IPS DF 19.7 (cell line): ENCODE data around the gene MRPL47.
"Not testable (repeated sequence)": the region's sequence is repeated elsewhere in the genome, so short reads cannot be mapped to it uniquely, and the experiment has no call there.

ENCODE experiments used
- DNase-seq: peaks from one replicate; pipeline ENCODE4 v3.0.0-alpha.2; 2013; ENCODE audit warnings: low read depth, low spot score

The MRPL47 gene

DNA sequence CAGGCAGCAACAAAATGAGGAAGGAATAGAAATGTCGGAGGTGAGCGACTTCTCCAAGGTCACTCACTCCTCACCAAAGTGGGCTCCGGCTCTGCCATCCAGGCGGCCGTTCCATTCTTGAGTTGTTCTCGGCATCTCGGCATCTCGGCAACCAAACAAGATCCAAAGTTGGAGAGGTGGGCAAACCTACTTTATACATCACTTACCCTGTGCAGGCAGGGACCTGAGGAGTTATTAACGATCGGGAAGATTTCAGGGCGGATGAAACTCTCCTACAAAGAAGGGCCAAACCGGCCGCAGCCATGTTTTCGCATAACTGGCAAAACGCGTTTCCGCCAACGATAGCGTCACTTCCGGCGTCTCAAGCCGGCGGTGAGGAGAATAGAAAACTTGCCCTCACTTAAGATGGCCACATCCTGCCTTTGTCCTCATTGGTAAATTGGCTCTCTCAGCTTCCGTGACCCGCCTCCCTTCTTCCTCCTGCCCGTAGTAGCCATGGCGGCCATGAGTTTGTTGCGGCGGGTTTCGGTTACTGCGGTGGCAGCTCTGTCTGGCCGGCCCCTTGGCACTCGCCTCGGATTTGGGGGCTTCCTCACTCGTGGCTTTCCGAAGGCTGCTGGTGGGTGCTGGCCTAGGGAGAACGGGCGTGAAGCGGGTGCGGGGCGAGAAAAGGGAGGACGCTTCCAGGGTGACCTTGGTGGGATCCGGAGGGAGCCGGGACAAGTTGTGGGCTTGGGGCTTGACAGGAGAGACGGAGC, at the start of gene MRPL47, which contains the start of gene NDUFB5:
MRPL47 (minus strand) TSS at position 318 of the 758 bp plus-strand sequence; CDS start at position 304, 14 bp downstream.
NDUFB5 (plus strand) TSS at position 474 of the 758 bp plus-strand sequence; CDS start at position 496, 22 bp downstream.
- peak; percentile 92 for DNase-seq

DNA sequence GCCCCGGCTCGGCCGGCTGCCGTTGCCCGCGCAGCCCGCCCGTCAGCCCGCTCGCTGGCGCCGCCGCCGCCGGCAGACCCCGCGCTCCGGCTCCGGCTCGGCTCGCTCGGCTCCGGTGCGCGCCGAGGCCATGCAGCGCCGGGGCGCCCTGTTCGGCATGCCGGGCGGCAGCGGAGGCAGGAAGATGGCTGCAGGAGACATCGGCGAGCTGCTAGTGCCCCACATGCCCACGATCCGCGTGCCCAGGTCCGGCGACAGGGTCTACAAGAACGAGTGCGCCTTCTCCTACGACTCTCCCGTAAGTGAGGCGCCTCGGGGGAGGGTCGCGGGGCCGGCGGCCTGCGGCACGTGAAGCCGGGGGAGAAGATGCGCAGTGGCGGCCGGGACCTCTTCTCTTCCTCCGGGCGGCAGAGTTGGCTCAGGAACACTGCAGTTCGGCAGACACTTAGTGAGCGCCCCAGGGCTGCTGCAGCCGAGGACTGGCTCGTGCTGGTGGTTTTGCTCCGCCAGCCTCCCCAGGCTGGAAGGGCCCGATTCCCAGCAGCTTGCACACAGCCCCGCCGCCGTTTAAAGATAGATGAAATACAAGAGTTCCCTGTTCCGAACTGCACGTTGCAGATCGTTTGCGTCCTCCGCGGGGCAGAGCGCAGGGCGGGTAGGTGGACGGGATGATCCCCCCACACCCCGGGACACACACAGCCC, 48.8 kb upstream of the MRPL47 start:
- no peak for DNase-seq

GRCh38 chr3:179652447-179653095, 48.1 kb upstream of the MRPL47 start, which contains the start of gene USP13:
USP13 (plus strand) TSS chr3:179653040; CDS start chr3:179653226, 186 bp downstream.
- DNase-seq: no peak

DNA sequence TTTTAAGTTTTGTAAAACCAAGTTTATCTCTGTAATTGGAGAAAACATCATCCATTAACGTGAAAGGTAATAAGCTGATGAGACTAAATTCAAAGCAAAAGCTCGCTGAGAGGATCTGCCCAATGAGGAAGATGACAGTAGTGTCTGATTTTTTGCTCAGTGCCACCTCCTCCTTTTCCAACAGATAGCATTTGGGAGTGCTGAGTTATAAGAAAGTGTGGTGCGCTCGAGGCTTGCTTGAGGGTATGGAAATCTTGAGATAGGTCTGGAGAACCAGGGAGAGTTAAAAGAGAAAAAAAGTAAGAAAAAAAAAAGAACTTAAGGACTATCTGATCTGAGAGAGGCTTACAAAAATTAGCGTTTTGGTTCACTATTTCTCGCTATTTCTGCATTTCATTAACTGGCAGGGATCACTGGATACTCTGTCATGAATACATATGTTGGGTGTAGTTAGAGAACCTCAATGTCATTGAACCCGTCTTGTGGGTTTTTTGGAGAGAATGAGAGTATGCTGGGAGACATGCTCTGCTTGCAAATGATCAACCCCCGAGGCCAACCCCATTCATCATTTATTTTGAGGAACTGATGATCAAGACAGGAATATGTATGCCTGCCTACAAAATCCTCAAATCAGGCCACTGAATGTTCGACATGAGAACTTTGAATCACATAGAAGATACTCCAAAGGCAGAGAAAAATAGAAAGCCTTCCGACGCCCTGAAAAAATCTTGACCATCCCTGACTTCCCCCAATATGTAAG, 47.4 kb upstream of the MRPL47 start:
- DNase-seq: no peak

DNA sequence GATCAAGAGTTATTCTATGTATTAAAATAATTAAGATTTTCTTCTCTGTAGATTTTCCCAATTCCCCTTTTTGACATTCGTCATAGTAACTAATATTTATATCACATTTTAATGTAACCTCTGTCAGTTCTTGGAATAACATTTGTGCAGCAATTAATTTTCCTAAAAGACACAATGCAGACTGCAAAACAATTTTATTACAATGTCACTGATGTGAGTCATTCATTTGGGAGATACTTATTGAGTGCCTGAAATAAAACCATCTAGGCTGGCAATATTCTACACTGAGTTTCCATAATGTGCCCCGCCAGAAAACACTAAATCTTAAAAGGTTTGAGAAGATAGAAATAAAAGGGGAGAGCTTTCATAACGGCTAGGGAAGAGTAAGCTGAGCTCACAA, 41.7 kb upstream of the MRPL47 start:
- no peak for DNase-seq

- not testable (repeated sequence) for DNase-seq
Measured at GRCh38 chr3:179643837-179644236, 39.4 kb upstream of the MRPL47 start.

- no peak for DNase-seq
Measured at GRCh38 chr3:179642871-179643270, 38.4 kb upstream of the MRPL47 start.

DNA sequence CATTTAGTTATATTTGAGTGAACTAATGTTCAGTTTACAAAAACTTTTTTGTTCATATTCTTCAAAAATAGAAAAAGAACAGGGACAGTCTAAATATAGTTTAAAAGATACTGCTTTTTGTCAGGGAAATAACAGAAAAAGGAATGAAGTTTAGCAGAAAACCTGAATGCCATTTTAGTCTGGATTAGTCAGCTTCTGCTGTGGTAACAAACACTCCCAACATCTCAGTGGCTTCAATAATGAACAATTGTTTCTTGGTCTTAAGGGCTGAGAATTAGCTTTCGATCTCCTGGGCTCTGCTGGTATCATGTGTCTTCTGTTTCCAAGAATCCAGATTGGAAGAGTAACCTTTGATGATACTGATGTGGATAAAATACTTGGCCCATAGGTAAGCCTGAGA, 36.0 kb upstream of the MRPL47 start:
- DNase-seq: no peak

GRCh38 chr3:179630753-179631451, 26.5 kb upstream of the MRPL47 start:
- no peak for DNase-seq

GRCh38 chr3:179624451-179624850, 20.0 kb upstream of the MRPL47 start:
- DNase-seq: no peak

- no peak for DNase-seq
Measured at GRCh38 chr3:179622023-179622422, 17.6 kb upstream of the MRPL47 start.

DNA sequence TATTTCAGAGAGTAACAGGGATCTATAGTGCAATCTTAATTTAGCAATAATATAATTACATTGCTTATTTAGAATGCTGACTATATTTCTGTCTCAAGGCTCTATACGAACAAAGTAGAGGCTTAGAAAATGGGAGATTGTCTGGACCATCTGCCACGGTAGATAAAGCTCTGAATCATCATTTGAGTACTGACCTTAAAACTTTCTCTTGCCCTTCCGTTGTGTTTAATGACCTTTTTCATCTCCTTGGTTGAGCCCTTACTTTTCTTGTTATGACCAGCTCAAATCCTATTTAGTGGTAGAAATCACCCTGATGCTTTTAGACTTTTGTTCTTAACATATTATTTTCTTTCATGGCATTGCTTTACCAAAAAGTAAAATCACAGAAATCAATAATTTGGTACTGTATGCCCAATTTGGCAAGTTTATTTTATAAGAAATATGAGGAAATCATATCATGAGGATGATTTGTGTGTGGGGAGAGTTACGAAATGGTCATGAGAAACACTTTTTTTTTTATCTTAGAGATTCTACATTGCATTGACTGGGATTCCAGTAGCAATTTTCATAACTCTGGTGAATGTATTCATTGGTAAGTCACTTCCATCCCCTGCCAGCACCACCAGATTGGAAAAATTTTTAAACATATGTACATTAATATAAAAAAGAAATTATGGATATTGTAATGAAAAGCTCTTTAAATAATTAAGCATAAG, 11.2 kb upstream of the MRPL47 start:
- no peak for DNase-seq

GRCh38 chr3:179613807-179614206, 9.4 kb upstream of the MRPL47 start:
- DNase-seq: no peak

GRCh38 chr3:179610066-179610465, 5.6 kb upstream of the MRPL47 start:
- no peak for DNase-seq

GRCh38 chr3:179608931-179609720, 4.7 kb upstream of the MRPL47 start:
- DNase-seq: no peak

DNA sequence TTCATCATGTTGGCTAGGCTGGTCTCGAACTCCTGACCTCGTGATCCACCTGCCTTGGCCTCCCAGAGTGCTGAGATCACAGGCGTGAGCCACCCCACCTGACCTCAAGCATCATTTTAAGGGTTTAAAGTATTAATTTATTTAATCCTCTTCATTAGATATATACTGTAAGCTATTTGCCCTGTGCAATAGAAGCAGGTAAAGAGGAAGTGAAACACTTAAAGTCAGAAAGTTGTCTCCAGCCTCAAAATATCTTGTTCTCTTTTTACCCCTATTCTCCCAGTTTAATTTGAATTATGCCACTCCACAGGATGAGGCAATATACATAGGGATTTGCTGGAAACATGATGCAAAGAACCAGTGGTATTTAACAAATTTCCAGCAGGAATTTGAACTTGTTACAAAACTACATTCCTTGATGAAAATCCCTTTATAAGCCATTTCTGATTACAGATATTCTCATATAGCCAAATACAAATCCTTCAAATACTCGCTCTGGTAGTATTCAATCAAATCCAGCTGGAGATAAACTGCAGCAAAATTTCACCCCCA, 2.2 kb upstream of the MRPL47 start:
- no peak for DNase-seq

DNA sequence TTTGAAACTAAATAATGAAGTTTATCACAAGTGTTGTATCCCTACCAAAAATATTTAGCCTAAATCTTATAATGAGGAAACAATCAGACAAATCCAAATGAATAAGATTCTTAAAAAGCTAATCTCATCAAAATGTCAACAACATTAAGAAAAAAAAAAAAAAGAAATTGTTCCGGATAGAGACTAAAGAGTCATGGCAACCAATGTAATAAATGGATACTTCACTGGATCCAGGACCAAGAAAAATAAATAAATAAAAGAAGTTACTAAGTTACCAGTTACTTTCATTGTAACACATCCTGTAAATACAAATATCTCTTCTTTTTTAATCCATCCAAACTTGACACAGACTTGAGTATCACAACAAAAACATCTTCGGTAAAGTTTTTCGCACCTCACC, 607 bp downstream of the MRPL47 start:
- no peak for DNase-seq

DNA sequence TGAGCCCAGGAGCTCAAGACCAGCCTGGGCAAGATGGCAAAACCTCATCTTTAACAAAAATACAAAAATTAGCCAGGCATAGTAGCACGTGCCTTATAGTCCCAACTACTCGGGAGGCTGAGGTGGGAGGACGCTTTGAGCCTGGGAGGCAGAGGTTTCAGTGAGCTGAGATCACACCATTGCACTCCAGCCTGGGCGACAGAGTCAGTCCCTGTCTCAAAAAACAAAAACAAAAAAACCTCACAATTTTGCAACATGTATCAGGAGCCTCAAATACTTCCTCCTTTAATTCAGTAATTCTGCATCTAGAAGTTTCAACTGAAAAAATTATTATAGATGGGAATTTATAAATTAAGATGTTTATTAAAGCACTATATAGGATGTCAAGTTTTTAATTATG, 1.1 kb downstream of the MRPL47 start:
- DNase-seq: no peak

DNA sequence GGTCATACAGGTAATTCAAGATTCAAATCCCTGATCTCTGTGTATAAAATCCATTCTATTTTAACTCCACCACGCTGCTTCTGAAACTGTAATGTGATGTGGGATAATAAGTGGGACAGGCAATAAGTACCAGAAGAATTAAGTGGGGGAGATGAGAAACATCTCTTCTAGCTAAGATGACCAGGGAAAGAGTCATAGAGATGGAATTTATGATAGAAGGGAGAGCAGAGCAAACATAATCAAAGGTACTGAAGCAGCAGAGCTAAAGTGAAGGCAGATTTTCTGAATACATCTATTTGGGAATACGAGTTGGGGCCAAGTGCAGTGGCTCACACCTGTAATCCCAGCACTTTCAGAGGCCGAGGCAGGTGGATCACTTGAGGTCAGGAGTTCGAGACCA, 4.9 kb downstream of the MRPL47 start:
- no peak for DNase-seq
